Testis (tissue), 5 donors: ENCODE measurements around the gene SPATA20. TPM values are rescaled to one million over a fixed set of nuclear protein-coding genes. Genes with fewer than 3 reads are reported as not detected.

Experiments used
- DNase-seq: peaks from one replicate; pipeline ENCODE4 v3.0.0-alpha.2; 2019
- H3K27ac ChIP-seq, 2 donors: fragments of 200-600 bp; sonication (generic); one replicate each; pipeline ENCODE4 v1.5.1; 2019
- H3K27me3 ChIP-seq: fragments of 200-600 bp; sonication (generic); one replicate; pipeline ENCODE4 v1.5.1; 2019
- H3K36me3 ChIP-seq: fragments of 200-600 bp; sonication (generic); one replicate; pipeline ENCODE4 v1.5.1; 2017; ENCODE audit warnings: low read depth; ENCODE audit errors: missing control alignments
- H3K4me1 ChIP-seq: fragments of 200-600 bp; sonication (generic); one replicate; pipeline ENCODE4 v1.5.1; 2019
- H3K4me3 ChIP-seq, 2 donors: fragments of 200-600 bp; sonication (generic); one replicate each; pipeline ENCODE4 v1.5.1; 2017 to 2019
- H3K9me3 ChIP-seq: fragments of 200-600 bp; sonication (generic); one replicate; pipeline ENCODE4 v1.5.1; 2017
- CTCF ChIP-seq, 3 experiments: fragments of 450-650 bp in 2 of 3; fragments of 200-600 bp in 1 of 3; sonication (generic) in 1 of 3; IDR thresholded peaks; one replicate each; pipeline ENCODE4 v1.5.1; 2016 to 2019; ENCODE audit warnings: antibody characterized with exemption in 3 of 3, mild to moderate bottlenecking in 2 of 3, moderate library complexity in 1 of 3
- POLR2A ChIP-seq: fragments of 450-650 bp; IDR thresholded peaks from one replicate; pipeline ENCODE4 v1.6.1; 2017; ENCODE audit warnings: antibody characterized with exemption, mild to moderate bottlenecking, moderate library complexity
- WGBS, 2 donors: methylation state at CpG; one replicate each; pipeline ENCODE4 v1.1.5; 2018; 5-methylcytosine and 5-hydroxymethylcytosine counted together
- intact Hi-C: fragments of 100-400 bp; cut with DNase I; formaldehyde crosslinking; loops from one replicate; pipeline ENCODE4 v1.15.1; 2023; ENCODE audit warnings: low total_unique reads
- long read RNA-seq, 2 donors: transcript quantifications; one replicate each; lab custom pipeline, GENCODE V29; 2026
- polyA plus RNA-seq: library from polyadenylated mRNA; stranded (reverse); fragments of 350-450 nt; fragmentation: Illumina TruSeq; extraction: RNeasy Lipid Tissue Mini Kit (QIAGEN cat#74804); gene quantifications from one replicate; pipeline ENCODE4 v1.2.3, GENCODE V29; 2014; ENCODE audit warnings: low read depth, low replicate concordance; ENCODE audit not compliant: insufficient read depth
- total RNA-seq, 2 donors: library from RNA; depleted of rRNA; stranded (reverse); fragments of >200 nt; gene quantifications; one replicate each; pipeline ENCODE4 v1.2.3, GENCODE V29; 2016

The SPATA20 gene
- 100 to 1,000 TPM; 207 to 338 TPM for total RNA-seq
- polyA plus RNA-seq: 264 TPM
- long read RNA-seq, donor 1, partial matches to known transcripts: 45 of 48 reads
- long read RNA-seq, donor 1, other reads (novel, unspliced or antisense): 0 of 48 reads
- long read RNA-seq, donor 2, partial matches to known transcripts: 19 of 23 reads
- long read RNA-seq, donor 2, other reads (novel, unspliced or antisense): 0 of 23 reads

DNA sequence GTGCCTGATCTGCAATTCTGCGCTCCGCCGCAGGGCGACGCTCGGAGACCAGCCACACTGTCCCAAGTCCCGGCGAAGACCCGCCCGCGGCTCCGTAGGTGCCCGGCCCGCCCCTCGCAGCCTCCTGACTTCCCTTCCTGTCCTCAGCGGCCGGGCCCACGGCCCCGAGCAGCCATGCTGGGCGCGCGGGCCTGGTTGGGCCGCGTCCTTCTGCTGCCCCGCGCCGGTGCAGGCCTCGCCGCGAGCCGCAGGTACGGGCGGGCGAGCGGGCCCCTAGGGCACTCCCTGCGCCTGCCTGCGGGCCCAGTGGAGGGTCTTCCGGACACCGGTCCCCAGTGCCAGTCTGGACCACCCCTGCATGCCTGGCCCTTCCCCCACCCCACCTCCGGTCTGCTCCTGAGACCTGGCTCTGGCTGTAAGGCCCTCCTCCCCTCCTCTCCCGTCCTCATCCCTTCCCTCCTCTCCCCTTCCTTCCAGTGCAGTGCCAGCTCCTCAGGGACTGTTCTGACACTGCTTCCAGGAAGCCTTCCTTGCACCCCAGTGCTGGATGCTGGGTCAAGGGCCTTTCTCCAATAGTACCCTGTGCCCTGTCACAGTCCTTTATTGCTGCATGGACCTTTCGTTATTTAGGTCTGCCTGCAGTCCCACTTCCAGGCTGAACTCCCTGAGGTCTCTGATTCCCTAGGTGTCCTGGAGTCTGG lies at the start of gene SPATA20:
TSS of gene SPATA20 (plus strand) at position 140 of the 701 bp plus-strand sequence. CDS start at position 175, 35 bp downstream.
- peak within 1 kb of the TSS; percentile 74 to 81 for H3K27ac ChIP-seq
- H3K4me3 ChIP-seq: peak within 1 kb of the TSS; percentile 61 to 79
- no peaks in the 10 kb centered on the region for H3K27me3 ChIP-seq
- DNase-seq: peak; percentile 96
- WGBS, 2 donors: 2 to 3% methylated on average over 13 to 42 of the region's 42 CpGs
- H3K9me3 ChIP-seq: no peaks in the 10 kb centered on the region
- peak; percentile 71 for TF ChIP-seq POLR2A
- TF ChIP-seq CTCF (IDR thresholded peaks at IDR 0.05): peak; percentile 96 to 99 (median 98)
- intact Hi-C loops: loop anchor here (5.0 kb wide), 1 partner anchor 150 kb away; no protein-coding TSS in a partner anchor
- no peaks in the 10 kb centered on the region for H3K36me3 ChIP-seq
- H3K4me1 ChIP-seq: peaks cover 19% of the 10 kb centered on the region

GRCh38 chr17:50498021-50498874 lies 48.7 kb upstream of the SPATA20 start:
- intact Hi-C loops: no loop called here
- no peaks in the 10 kb centered on the region for H3K36me3 ChIP-seq
- H3K4me1 ChIP-seq: no peaks in the 10 kb centered on the region
- H3K27me3 ChIP-seq: no peaks in the 10 kb centered on the region
- no peak overlapping the region for H3K4me3 ChIP-seq
- DNase-seq: no peak
- no peak overlapping the region for H3K27ac ChIP-seq
- no peak for TF ChIP-seq POLR2A
- no peaks in the 10 kb centered on the region for H3K9me3 ChIP-seq
- 68 to 86% methylated on average over 6 to 7 of the region's 7 CpGs for WGBS, 2 donors

GRCh38 chr17:50499270-50499669 lies 47.7 kb upstream of the SPATA20 start:
- Histone ChIP-seq H3K27ac (no peak overlapping the region), H3K36me3 (no peaks in the 10 kb centered on the region), H3K4me1 (no peaks in the 10 kb centered on the region), H3K4me3 (no peak overlapping the region), H3K9me3 (no peaks in the 10 kb centered on the region), H3K27me3 (no peaks in the 10 kb centered on the region)
- no peak for DNase-seq
- intact Hi-C loops: no loop called here
- no peak for TF ChIP-seq POLR2A
- TF ChIP-seq CTCF (IDR thresholded peaks at IDR 0.05): no peak

DNA sequence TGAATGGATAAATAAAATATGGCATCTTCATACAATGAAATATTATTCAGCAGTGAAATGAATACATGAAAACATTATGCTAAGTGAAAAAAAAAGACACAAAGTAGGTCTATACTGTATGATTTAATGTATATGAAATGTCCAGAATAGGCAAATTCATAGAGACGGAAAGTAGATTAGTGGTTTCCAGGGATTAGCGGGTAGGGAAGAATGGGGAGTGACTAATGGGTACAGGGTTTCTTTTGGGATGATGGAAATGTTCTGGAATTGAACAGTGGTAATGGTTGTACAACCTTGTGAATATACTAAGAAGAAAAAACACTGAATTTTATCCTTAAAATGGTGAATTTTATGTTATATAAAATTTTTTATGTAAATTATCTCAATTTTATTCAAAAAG lies 47.3 kb upstream of the SPATA20 start:
- Histone ChIP-seq H3K36me3 (no peaks in the 10 kb centered on the region), H3K4me1 (no peaks in the 10 kb centered on the region), H3K27me3 (no peaks in the 10 kb centered on the region), H3K27ac (no peak overlapping the region), H3K9me3 (no peaks in the 10 kb centered on the region), H3K4me3 (no peak overlapping the region)
- TF ChIP-seq POLR2A: no peak
- no peak for DNase-seq
- intact Hi-C loops: no loop called here
- 97% methylated on average over 2 of the region's 2 CpGs for WGBS, 2 donors

- TF ChIP-seq CTCF (IDR thresholded peaks at IDR 0.05) (peak in 2 of 3 experiments; percentile 5 to 16), POLR2A (no peak)
- Histone ChIP-seq H3K4me1 (no peaks in the 10 kb centered on the region), H3K9me3 (no peaks in the 10 kb centered on the region), H3K27ac (no peak overlapping the region), H3K36me3 (no peaks in the 10 kb centered on the region), H3K27me3 (no peaks in the 10 kb centered on the region), H3K4me3 (no peak overlapping the region)
- intact Hi-C loops: no loop called here
- WGBS, 2 donors: 57 to 61% methylated on average over 5 of the region's 5 CpGs
- DNase-seq: no peak
These were observed 45.9 kb upstream of the SPATA20 start for GRCh38 chr17:50501054-50501453.
